HTERT RPE-1 (cell line): Measurements from ENCODE around the gene ARFRP1.
"Not testable (repeated sequence)": the region's sequence is repeated elsewhere in the genome, so short reads cannot be mapped to it uniquely, and the experiment has no call there.

ENCODE experiments used
- in situ Hi-C: fragments of 300-500 bp; cut with MboI; formaldehyde crosslinking; loops from 4 replicates; pipeline ENCODE4 v1.14.3; 2020; ENCODE audit warnings: low sequenced_read_pairs

Gene ARFRP1

GRCh38 chr20:63657937-63658748, 49.6 kb downstream of the ARFRP1 start, which contains the start of gene RTEL1:
Gene RTEL1, plus strand, starts transcription at chr20:63658312. Its CDS starts 1,091 bp downstream, at chr20:63659403.
- in situ Hi-C loops = no loop called here

- in situ Hi-C loops = no loop called here
These were observed 50.4 kb downstream of the ARFRP1 start for GRCh38 chr20:63657260-63657936.

GRCh38 chr20:63656451-63656850, 51.3 kb downstream of the ARFRP1 start:
- in situ Hi-C loops = no loop called here

- in situ Hi-C loops = no loop called here
These were observed 52.5 kb downstream of the ARFRP1 start for GRCh38 chr20:63655249-63655648.

GRCh38 chr20:63653974-63654668, 53.7 kb downstream of the ARFRP1 start:
- in situ Hi-C loops = no loop called here

GRCh38 chr20:63653041-63653973, 54.5 kb downstream of the ARFRP1 start, which contains the start of gene STMN3:
Gene STMN3, minus strand, starts transcription at chr20:63653424. Its CDS starts 79 bp downstream, at chr20:63653345.
- in situ Hi-C loops = no loop called here

GRCh38 chr20:63652192-63652980, 55.4 kb downstream of the ARFRP1 start:
- in situ Hi-C loops = no loop called here

GRCh38 chr20:63651942-63652191, 55.9 kb downstream of the ARFRP1 start:
- in situ Hi-C loops = no loop called here

GRCh38 chr20:63650486-63650885, 57.3 kb downstream of the ARFRP1 start:
- in situ Hi-C loops = not testable (repeated sequence)

GRCh38 chr20:63648895-63649589, 58.7 kb downstream of the ARFRP1 start:
- in situ Hi-C loops = no loop called here
